ENCODE measurements around the gene SCAANT1.

GRCh38 chr3:63933459-63933858 is 21.3 kb upstream of the SCAANT1 start:
- TF ChIP-seq CTCF (IDR thresholded peaks at IDR 0.05; ENCODE audit: poor library complexity) (no peak), EZH2phosphoT487 (IDR thresholded peaks at IDR 0.05; ENCODE audit: low read depth, severe bottlenecking, unreplicated experiment) (no peak)

Measured in hepatocyte (in vitro differentiated cells).